HG03575 (cell line): ENCODE data around the gene FOXD1.
"Not testable (repeated sequence)": the region's sequence is repeated elsewhere in the genome, so short reads cannot be mapped to it uniquely, and the experiment has no call there.

Source experiments
- ATAC-seq: cut with Tn5 transposase; IDR thresholded peaks from one replicate; pipeline ENCODE4 v1.9.1; 2021; ENCODE audit not compliant: unreplicated experiment, insufficient number of reproducible peaks, low FRiP score; ENCODE audit errors: extremely low read depth

The FOXD1 gene

DNA sequence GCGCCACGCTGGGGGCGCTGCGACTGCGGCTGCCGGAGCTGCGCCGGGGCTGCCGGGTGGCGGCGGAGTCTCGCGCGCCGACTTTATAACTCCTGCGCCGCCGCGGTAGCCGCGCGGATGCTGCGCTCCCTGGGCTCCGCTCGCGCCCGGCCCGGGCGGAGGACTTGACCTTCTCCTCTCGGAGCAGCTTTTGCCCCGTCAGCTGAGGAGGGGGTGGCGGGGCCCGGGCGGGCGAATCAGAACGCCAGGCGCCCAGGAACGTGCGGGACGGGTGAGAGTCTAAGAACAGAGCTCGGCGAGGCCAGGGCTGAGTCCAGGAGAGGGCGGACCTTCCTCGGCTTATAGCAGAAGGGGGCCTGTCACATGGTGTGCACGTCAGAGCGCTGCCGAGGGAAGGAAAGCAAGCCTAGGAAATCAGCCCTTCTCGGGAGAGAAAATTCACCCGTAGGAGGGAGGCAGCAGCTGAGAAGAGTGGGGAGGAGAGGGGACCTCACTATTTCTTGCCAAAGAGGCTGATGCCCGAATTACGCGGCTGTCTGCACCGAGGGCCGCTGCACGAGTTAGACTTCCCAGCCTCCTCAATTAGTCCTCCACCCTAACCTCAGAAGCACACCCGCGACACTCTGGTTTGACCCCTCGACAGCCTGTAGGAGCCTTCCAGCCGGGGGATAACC is at the start of gene FOXD1:
Gene FOXD1 (minus strand): TSS at position 315 of the 674 bp plus-strand sequence. CDS start 415 bp downstream, outside the sequence.
- no peak for ATAC-seq

GRCh38 chr5:73497497-73498056 is 49.0 kb upstream of the FOXD1 start:
- ATAC-seq, result no peak

DNA sequence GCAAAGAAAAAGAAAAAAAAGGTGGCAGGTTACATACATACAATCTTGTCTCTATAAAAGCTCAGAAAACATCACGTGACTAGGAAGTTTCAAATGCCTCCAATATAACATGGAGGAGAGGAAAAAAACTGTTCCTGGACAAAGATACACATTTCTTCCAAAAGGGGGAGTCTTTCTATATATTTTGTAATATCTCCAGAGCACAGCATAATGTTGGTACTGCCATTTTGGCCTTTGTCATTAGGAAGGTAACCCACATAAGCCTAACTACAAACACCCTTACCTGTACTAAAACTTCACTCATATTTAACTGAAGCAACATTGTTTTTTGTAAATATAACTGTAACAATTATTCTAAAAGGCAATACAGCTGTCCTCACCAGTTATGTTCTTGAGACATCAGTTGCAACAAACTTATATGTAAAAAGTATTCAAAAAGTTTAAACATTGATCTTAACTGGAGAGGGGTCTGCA is 48.4 kb upstream of the FOXD1 start:
- ATAC-seq, result no peak

DNA sequence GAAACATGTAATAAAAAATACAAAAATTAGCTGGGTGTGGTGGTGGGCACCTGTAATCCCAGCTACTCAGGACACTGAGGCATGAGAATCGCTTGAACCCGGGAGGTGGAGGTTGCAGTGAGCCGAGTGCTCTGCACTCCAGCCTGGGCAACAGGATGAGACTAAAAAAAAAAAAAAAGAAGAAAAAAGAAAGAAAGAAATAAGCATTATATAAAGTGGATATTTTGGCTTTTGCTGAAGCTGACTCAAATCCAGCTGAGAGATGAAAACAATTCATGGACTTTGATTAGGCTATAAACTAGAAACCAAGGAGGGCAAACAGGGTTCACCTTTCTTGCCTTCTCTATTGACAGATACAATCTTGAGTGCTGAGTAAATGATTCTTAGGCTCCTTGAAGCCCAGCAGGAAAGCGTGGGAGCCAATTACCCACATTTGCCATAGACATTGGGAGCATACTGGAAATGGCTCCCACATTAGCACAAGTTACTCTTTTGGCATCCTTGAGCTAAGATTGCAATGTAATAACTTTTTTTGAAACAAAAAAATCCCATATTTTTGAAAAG is 47.3 kb upstream of the FOXD1 start:
- no peak for ATAC-seq

DNA sequence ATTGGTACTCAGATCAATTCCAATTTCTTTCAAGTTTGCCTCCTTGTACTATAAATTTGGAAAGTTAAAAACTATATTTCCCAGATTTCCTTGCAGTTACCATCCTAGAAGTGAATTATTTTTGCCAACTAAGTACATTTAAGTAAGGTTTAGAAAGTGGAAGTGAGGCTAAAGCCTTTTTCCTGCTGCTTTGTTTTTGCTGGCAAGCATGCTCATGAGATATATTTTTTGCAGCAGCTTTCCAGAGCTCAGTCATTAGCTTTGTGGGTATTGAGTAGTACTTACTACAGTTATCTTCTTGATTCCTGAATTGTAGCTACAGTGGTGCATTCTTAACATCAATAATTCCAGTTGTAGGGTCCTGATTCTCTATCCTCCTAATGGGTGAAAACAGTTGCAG is 46.1 kb upstream of the FOXD1 start:
- no peak for ATAC-seq

- ATAC-seq, result no peak
These were observed 44.8 kb upstream of the FOXD1 start for GRCh38 chr5:73493421-73493820.

GRCh38 chr5:73491155-73491554 is 42.6 kb upstream of the FOXD1 start:
- no peak for ATAC-seq

DNA sequence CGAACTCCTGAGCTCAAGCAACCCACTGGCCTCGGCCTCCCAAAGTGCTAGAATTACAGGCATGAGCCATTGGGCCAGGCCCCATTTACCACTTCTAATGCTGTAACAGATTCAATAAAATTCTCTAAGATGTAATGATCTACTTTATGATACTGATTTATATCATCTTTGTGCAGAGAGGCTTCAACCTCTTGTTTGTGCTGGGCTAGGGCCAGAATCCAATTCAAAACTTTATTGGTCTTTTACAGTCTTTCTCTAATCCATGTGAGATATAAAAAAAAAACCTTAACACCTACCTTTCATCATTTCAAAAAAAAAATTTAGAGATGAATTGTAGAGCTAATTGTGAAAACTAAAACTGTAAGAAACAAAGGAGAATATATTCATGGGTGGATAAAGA is 41.5 kb upstream of the FOXD1 start:
- no peak for ATAC-seq

DNA sequence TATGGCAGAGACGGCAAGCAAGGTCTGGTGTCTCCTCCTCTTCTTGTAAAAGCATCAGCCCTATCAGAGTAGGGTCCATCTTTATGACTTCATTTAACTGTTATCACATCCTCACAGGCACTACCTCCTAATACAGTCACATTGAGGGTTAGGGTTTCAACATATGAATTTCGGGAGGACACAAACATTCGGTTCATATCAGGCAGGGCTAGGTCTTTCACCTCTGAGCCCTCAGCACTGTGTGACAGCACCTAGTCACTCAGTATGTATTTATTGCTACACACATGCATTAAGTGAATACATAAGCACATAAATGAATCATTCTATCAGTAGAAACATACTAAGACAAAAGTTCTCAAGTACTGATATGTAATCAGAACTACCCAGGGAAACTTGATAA is 40.2 kb upstream of the FOXD1 start:
- no peak for ATAC-seq

DNA sequence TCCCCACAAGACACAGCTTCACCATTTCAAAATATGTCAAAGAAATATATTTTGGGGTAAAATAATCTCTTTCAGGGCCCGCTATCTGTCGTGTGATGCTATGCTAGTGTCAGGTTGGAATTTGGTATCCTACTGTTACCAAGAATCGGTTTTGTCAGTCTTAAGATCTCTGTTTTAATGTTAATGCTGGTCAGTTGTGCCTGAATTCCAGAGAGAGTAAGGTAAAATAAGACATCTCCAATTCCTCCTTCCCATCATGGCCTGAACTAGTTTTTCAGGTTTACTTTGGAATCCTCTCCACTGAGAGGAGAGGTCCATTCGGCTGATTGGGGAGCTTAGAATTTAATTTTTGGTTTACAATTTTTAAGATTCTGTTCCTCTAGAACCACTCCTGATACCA is 39.2 kb upstream of the FOXD1 start:
- no peak for ATAC-seq

DNA sequence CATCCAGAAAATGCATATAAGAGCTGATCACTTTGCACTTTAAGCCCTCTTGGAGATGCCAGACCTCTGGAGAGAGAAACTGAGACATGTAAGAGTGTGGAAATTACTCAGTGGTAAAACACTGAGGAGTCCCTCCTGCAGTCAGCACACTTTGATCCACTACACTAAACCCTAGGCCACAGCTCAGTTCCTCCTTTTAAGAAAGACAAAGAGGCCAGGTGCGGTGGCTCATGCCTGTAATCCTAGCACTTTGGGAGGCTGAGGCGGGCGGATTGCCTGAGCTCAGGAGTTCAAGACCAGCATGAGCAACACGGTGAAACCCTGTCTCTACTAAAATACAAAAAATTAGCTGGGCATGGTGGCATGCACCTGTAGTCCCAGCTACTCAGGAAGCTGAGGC is 38.7 kb upstream of the FOXD1 start:
- ATAC-seq, result not testable (repeated sequence)

GRCh38 chr5:73486119-73486899 is 37.7 kb upstream of the FOXD1 start:
- no peak for ATAC-seq

DNA sequence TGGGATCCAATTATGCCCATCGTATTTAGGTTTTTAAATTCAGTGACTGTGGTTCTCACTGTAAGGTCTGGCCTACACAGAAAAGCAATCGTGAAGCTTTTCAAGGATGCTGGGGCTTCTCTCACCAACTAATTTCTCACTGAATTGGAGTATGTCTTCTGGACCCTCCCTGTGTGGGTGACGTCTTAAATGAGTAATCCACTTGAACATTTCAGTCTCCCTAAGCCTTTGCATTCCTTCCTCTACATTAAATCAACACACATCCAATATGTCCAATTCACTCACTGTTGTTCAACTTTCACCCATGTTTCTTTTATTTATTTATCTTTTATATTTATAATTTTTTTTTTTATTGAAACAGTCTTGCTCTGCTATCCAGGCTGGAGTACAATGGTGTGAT is 37.1 kb upstream of the FOXD1 start:
- ATAC-seq, result no peak

DNA sequence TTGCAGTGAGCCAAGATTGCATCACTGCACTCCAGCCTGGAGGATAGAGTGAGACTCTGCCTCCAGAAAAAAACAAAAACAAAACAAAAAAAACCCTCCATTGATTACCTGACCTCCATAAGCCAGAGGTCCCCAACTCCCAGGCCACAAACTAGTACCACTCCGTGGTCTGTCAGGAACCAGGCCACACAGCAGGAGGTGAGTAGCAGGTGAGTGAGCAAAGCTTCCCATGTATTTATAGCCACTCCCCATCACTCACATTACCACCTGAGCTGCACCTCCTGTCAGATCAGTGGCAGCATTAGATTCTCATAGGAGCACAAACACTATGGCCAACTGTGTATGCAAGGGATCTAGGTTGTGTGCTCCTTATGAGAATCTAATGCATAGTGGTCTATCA is 35.9 kb upstream of the FOXD1 start:
- ATAC-seq, result no peak

- ATAC-seq, result no peak
These were observed 35.1 kb upstream of the FOXD1 start for GRCh38 chr5:73483676-73484075.

GRCh38 chr5:73482383-73483136 is 34.0 kb upstream of the FOXD1 start:
- no peak for ATAC-seq

DNA sequence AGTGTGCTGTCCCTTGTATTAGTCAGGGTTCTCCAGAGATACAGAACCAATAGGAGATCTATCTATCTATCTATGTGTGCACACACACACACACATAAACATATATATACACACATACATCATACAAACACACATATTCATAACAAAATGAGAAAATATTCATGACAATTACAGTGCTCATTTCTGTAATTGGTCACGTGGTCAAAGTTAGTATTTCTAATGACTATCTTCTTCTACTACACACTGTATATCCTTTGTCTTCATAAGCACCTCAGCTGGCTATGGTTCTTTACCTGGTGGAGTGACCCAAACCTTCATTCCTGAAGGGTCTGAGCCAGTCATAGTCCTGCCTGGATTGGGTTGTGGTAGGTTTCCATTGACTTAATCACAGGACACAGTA is 31.9 kb upstream of the FOXD1 start:
- ATAC-seq, result no peak

- no peak for ATAC-seq
These were observed 23.5 kb upstream of the FOXD1 start for GRCh38 chr5:73472116-73472515.

- ATAC-seq, result no peak
These were observed 23.1 kb upstream of the FOXD1 start for GRCh38 chr5:73471654-73472053.
